ENCODE measurements around the gene RRAGD.

- TF ChIP-seq SP1 (IDR thresholded peaks at IDR 0.05) (no peak), FOXM1 (IDR thresholded peaks at IDR 0.05; ENCODE audit: borderline replicate concordance) (no peak), L3MBTL2 (conservative IDR thresholded peaks at IDR 0.05) (no peak), ELF4 (IDR thresholded peaks at IDR 0.05) (no peak), SUZ12 (IDR thresholded peaks at IDR 0.05) (no peak), BHLHE40 (IDR thresholded peaks at IDR 0.05; ENCODE audit: borderline replicate concordance) (no peak), NFRKB (IDR thresholded peaks at IDR 0.05) (no peak), FOXA1 (IDR thresholded peaks at IDR 0.05) (no peak), ZNF384 (IDR thresholded peaks at IDR 0.05) (no peak), FOXK2 (IDR thresholded peaks at IDR 0.05) (no peak)
These were observed 55.4 kb downstream of the RRAGD start for GRCh38 chr6:89356642-89357170.
